Upper lobe of left lung (tissue), 4 donors: ENCODE measurements around the gene SRCIN1.

ENCODE experiments used
- POLR2AphosphoS5 ChIP-seq, 2 donors: sonication (generic); formaldehyde crosslinking; IDR thresholded peaks; one replicate each; pipeline ENCODE4 v1.5.1; 2017; ENCODE audit warnings: antibody characterized with exemption in 2 of 2
- TF ChIP-seq, protein P1 (sequence below), 6 experiments: fragments of 450-650 bp in 4 of 6; fragments of 200-600 bp in 2 of 6; sonication (generic) in 2 of 6; IDR thresholded peaks; one replicate each; pipeline ENCODE4 v1.5.1; 2016 to 2019; ENCODE audit warnings: antibody characterized with exemption in 6 of 6

DNA sequence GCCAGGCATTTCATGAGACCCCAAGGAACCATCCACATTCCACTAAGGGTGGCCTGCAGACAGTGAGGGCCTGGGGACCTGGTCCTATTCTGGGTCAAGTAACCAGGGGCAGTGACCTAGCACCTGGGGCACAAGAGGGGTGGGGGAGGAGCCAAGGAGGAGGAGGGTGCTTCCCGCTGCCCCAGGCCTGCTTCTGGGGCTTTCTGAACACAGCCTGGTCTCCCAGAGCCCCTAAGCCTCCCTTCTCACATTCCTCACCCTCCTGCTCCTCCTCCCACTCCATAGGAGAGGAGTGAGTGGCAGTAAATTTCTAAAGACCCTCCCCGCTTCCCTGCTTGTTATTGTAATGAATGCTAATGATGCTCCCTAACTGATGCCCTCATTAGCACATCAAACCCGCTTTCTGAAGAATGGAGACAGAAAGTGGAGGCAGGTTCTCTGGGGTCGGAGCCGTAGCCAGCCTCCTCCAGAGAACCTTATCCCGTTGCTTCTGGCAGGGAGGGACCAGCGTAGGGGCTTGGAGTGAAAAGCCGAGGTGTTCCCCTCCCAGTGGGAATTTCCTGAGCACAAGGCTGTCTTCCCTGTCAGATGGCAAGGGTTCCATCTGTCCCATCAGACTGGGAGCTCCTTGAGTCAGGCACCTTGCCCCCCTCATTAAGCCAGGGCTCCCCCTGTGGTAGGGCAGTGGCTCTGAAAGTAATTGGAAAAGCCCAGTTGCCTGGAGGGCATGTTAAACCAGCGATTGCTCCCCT lies 3.7 kb upstream of the SRCIN1 start:
- TF ChIP-seq, protein P1, sequence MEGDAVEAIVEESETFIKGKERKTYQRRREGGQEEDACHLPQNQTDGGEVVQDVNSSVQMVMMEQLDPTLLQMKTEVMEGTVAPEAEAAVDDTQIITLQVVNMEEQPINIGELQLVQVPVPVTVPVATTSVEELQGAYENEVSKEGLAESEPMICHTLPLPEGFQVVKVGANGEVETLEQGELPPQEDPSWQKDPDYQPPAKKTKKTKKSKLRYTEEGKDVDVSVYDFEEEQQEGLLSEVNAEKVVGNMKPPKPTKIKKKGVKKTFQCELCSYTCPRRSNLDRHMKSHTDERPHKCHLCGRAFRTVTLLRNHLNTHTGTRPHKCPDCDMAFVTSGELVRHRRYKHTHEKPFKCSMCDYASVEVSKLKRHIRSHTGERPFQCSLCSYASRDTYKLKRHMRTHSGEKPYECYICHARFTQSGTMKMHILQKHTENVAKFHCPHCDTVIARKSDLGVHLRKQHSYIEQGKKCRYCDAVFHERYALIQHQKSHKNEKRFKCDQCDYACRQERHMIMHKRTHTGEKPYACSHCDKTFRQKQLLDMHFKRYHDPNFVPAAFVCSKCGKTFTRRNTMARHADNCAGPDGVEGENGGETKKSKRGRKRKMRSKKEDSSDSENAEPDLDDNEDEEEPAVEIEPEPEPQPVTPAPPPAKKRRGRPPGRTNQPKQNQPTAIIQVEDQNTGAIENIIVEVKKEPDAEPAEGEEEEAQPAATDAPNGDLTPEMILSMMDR (IDR thresholded peaks at IDR 0.05), result no peak
- no peak for TF ChIP-seq POLR2AphosphoS5 (IDR thresholded peaks at IDR 0.05)
